ENCODE data around the gene NRDC. TPM values are rescaled to one million over a fixed set of nuclear protein-coding genes. Genes with fewer than 3 reads are reported as not detected.

Gene NRDC
- polyA plus RNA-seq, 2 of the 4 experiments (the other 2 are of a cell fraction), result 129 to 162 TPM

DNA sequence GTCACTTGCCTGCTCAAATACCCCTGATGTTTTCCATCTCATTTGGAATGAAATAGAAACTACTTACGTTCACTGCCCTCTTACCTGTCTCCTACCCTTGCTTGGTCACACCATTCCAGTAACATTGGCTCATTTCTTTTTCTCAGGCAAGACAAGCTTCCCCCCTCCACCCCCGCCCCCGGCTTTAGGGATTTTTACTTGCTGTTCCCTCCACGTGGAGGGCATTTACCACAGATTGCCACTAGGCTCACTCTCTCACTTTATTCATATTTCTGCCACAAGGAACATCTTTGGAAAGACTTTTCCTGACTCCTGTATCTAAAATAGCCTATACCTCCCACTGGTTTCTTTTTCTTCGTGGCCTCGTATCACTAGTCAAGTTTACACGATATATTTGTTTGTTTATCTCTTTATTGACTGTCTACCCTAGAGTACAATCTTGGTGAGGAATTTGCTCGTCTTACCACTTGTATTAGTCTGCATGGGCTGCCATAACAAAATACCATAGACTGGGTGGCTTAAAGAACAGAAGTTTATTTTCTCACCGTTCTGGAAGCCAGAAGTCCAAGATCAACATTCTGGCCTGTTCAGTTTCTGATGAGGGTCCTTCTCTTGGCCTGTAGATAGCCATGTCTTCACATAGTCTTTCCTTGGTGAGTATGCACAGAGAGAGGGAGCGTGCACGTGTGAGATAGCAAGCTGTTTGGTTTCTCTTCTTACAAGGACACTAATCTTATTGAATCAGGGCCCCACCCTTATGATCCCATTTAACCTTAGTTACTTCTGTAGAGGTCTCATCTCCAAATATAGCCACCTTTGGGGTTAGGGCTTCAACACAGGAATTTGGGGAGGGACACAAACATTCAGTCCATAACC lies 126.2 kb downstream of the NRDC start:
- Histone ChIP-seq H3K27ac (no peak overlapping the region), H3K4me3 (no peak overlapping the region), H3K9me3 (no peaks in the 10 kb centered on the region), H3K4me1 (peaks cover 16% of the 10 kb centered on the region), H3K4me2 (no peak overlapping the region)
- 91% methylated on average over 11 of the region's 11 CpGs for WGBS (ENCODE audit: missing lambda C conversion rate)
- ChIA-PET CTCF (interaction anchor here (2.0 kb wide), 1 partner anchor 125 kb away, joined by 6 read pairs; no protein-coding TSS in a partner anchor), POLR2A (no interaction called here)
- FAIRE-seq (no peak), ATAC-seq (no peak), DNase-seq (ENCODE audit: low read depth in 1 of 2, low spot score in 1 of 2) (no peak)
- TF ChIP-seq, protein P1, sequence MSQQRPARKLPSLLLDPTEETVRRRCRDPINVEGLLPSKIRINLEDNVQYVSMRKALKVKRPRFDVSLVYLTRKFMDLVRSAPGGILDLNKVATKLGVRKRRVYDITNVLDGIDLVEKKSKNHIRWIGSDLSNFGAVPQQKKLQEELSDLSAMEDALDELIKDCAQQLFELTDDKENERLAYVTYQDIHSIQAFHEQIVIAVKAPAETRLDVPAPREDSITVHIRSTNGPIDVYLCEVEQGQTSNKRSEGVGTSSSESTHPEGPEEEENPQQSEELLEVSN (IDR thresholded peaks at IDR 0.05; ENCODE audit: borderline replicate concordance, low read depth), result no peak
- no peak for TF ChIP-seq BHLHE40 (IDR thresholded peaks at IDR 0.05; ENCODE audit: low read depth, low read length)

GRCh38 chr1:51750729-51751128 lies 127.8 kb downstream of the NRDC start:
- Histone ChIP-seq H3K4me1 (peaks cover 16% of the 10 kb centered on the region), H3K9me3 (no peaks in the 10 kb centered on the region), H3K4me3 (no peak overlapping the region), H3K27ac (no peak overlapping the region), H3K4me2 (no peak overlapping the region)
- WGBS (ENCODE audit: missing lambda C conversion rate), result 100% methylated on average over 1 of the region's 1 CpG
- no peak for ATAC-seq
- CTCF ChIA-PET, result interaction anchor here (0.6 kb wide), 1 partner anchor 8 kb away, joined by 3 read pairs; no protein-coding TSS in a partner anchor
- no peak for DNase-seq (ENCODE audit: low read depth in 1 of 2, low spot score in 1 of 2)
- FAIRE-seq, result no peak
- TF ChIP-seq ZC3H11A (IDR thresholded peaks at IDR 0.05) (no peak), NR3C1 (IDR thresholded peaks at IDR 0.05) (no peak), EP300 (IDR thresholded peaks at IDR 0.05) (no peak), POLR2AphosphoS2 (conservative IDR thresholded peaks at IDR 0.05; ENCODE audit: low read length) (no peak), BCL3 (IDR thresholded peaks at IDR 0.05) (no peak), HES2 (IDR thresholded peaks at IDR 0.05) (no peak), JUN (IDR thresholded peaks at IDR 0.05) (no peak), KDM5A (IDR thresholded peaks at IDR 0.05) (no peak), TP53 (CRISPR knock-in tag; IDR thresholded peaks at IDR 0.05) (no peak), KDM1A (IDR thresholded peaks at IDR 0.05; ENCODE audit: low read depth) (no peak), PHF8 (IDR thresholded peaks at IDR 0.05; ENCODE audit: borderline replicate concordance, low read depth) (no peak), POLR2A (IDR thresholded peaks at IDR 0.05; ENCODE audit: low read length) (no peak), ESRRA (IDR thresholded peaks at IDR 0.05; ENCODE audit: borderline replicate concordance, low read length) (no peak)
- TF ChIP-seq, protein P1 (IDR thresholded peaks at IDR 0.05; ENCODE audit: borderline replicate concordance, low read depth), result no peak
- POLR2A ChIA-PET, result no interaction called here

- ChIA-PET CTCF (interaction anchor here (0.6 kb wide), 1 partner anchor 8 kb away, joined by 3 read pairs; no protein-coding TSS in a partner anchor), POLR2A (no interaction called here)
- Histone ChIP-seq H3K9me3 (no peaks in the 10 kb centered on the region), H3K4me1 (peaks cover 16% of the 10 kb centered on the region), H3K27ac (no peak overlapping the region), H3K4me2 (no peak overlapping the region), H3K4me3 (no peak overlapping the region)
- DNase-seq (ENCODE audit: low read depth in 1 of 2, low spot score in 1 of 2) (no peak), FAIRE-seq (no peak), ATAC-seq (no peak)
- TF ChIP-seq CBX8 (IDR thresholded peaks at IDR 0.05), result no peak
- no peak for TF ChIP-seq HDAC2 (IDR thresholded peaks at IDR 0.05)
- TF ChIP-seq, protein P2, sequence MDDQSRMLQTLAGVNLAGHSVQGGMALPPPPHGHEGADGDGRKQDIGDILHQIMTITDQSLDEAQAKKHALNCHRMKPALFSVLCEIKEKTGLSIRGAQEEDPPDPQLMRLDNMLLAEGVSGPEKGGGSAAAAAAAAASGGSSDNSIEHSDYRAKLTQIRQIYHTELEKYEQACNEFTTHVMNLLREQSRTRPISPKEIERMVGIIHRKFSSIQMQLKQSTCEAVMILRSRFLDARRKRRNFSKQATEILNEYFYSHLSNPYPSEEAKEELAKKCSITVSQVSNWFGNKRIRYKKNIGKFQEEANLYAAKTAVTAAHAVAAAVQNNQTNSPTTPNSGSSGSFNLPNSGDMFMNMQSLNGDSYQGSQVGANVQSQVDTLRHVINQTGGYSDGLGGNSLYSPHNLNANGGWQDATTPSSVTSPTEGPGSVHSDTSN (IDR thresholded peaks at IDR 0.05), result no peak
- TF ChIP-seq ELK1 (IDR thresholded peaks at IDR 0.05; ENCODE audit: low read depth, low read length), result no peak
- TF ChIP-seq RARB (CRISPR knock-in tag; IDR thresholded peaks at IDR 0.05), result no peak
- TF ChIP-seq CEBPB (IDR thresholded peaks at IDR 0.05), result no peak
- no peak for TF ChIP-seq HEYL (CRISPR knock-in tag; IDR thresholded peaks at IDR 0.05)
- TF ChIP-seq FOSL2 (IDR thresholded peaks at IDR 0.05), result no peak
- TF ChIP-seq FOSL2 (CRISPR knock-in tag; IDR thresholded peaks at IDR 0.05), result peak; percentile 55; the same call in 1 of the 2 replicates
- WGBS (ENCODE audit: missing lambda C conversion rate), result 93% methylated on average over 3 of the region's 3 CpGs
Observed at GRCh38 chr1:51750218-51750617, 128.3 kb downstream of the NRDC start.

Measured in A549 (cell line).